GM18519 (cell line): Measurements from ENCODE around the gene ADAMTS9.
A peak's percentile ranks its signal among the peaks of the same experiment; 100 is the strongest.
"Not testable (repeated sequence)": the region's sequence is repeated elsewhere in the genome, so short reads cannot be mapped to it uniquely, and the experiment has no call there.

Experiments used
- ATAC-seq: cut with Tn5 transposase; IDR thresholded peaks from one replicate; pipeline ENCODE4 v1.9.1; 2021; ENCODE audit warnings: mild to moderate bottlenecking, moderate library complexity; ENCODE audit not compliant: unreplicated experiment, low FRiP score

The ADAMTS9 gene

DNA sequence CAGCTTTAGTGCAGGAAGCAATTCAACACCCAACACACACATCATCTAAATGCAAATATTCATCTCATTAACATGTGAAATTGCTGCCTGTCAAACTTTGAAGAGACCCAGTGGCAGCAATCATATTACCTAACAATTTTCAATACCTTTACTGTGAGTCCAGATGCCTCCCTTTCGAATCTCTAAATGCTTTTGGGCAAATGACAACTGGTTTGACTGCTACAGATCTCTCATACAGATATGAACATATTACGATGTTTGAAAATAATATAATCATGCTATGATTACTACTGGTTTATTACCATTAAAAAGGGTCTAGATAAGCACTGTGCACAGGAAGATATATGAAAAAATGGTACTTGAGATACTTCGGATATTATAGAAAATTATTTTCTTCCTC is 137.9 kb downstream of the ADAMTS9 start:
- no peak for ATAC-seq

DNA sequence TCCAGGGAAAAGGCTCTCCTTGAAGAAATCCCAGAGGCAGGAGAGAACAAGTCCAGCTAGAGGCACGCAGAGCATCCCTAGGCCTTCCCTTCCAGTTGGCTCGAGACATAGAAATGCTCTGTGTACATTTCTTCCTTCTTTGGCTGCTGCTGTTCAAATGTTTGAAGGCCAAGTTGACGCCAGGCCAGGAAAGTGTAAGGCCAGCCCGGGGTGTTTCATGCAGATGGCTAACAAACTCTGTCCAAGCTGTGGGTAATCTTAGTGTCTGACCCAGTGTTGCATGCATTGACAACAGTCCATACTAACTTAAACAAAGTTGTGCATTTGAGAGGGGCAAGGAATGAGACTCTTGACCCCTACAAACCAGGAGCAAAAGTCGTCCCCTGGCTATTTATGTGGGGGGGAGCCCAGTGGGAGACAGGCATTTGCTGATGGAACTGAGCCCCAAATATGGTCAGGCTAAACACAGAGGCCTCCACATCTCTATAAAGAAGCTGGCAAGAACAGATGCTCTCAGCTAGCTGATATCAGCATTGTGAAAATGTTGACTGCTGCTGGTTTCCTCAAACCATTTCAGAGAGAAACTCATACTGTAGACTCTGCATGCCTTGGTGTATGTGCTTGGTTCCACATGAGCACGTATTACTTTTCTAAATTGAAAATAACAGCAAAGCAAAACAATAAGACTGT is 139.5 kb downstream of the ADAMTS9 start:
- ATAC-seq: no peak

- ATAC-seq: no peak
Measured at GRCh38 chr3:64546856-64547255, 140.9 kb downstream of the ADAMTS9 start.

GRCh38 chr3:64545239-64545638 is 142.6 kb downstream of the ADAMTS9 start:
- not testable (repeated sequence) for ATAC-seq

DNA sequence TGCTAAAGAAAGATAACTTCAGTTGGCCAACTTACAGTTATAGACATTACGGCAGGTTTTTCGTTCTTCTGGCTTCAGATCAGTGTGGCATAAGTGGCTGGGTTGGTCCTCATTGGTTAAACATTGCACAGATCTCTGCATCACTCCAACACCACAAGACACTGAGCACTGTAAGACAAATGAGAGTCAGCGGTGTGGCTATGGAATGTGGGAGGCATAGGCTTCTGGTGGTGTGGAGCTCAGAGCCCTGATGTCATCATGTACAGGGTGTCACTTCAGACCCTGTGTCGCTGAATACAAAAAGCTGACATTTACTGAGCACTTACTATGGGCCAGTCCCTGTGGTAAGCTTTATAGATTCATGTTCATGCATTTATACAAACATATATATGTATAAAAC is 146.0 kb downstream of the ADAMTS9 start:
- no peak for ATAC-seq

GRCh38 chr3:64539451-64540196 is 148.2 kb downstream of the ADAMTS9 start:
- no peak for ATAC-seq

- no peak for ATAC-seq
Measured at GRCh38 chr3:64536166-64536565, 151.6 kb downstream of the ADAMTS9 start.

DNA sequence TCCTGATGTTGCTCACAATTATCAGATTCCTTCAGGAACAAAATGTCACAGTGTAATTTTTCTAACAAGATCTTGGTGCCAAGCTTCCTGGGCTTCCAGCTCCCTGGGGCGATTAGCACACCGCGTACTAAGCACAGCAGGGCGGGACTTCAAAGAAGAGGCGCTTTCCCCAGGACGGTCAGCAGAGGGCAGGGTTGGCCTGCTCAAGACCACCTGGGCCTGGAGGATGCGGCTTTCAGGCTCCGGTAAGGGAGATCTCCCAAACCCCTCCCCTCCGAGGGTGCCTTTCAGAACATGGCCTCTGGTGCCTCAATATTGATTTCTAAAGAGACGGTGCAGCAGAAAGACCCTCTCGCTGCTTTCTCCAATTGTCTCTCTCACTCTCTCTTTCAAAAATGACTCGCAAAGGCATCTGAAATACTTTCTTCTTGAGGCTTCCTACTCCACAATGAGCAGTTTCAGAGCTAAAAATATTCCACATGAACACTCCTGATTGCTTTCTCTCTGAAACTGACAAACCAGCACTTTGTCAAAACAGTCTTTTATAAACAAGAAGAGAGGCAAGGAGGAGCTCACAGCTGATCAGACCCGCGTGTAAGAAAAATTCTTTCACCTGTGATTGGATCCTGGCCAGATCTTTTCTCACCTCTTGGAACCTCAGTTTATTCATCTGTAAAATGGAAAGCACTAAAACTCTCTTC is 154.0 kb downstream of the ADAMTS9 start:
- ATAC-seq: peak; percentile 95

DNA sequence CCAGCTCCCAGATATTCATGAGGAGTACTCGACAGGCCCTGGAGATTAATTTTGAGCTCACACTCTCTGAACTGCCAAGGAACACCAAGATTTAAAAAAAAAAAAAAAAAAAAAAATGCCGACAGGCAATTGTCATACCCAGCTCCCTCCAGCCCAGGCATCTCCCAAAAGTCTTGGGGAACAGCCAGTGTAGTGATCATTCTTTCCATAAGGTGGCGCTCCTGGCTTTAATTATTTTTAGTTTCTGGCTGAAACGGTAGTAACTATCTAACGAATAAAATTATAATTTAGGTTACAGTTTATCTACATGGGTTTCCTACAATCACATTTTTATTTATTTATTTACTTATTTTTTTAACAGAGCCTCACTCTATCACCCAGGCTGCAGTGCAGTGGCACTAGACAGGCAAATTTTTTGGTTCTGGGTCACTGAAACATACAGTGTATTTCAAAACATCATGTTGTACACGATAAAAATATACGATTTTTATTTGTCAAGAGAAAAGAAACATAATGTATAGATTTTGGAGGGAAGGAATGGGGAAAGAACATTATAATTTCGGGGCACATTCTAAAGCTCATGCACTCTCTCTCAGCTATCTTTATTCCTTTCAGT is 157.3 kb downstream of the ADAMTS9 start:
- no peak for ATAC-seq

DNA sequence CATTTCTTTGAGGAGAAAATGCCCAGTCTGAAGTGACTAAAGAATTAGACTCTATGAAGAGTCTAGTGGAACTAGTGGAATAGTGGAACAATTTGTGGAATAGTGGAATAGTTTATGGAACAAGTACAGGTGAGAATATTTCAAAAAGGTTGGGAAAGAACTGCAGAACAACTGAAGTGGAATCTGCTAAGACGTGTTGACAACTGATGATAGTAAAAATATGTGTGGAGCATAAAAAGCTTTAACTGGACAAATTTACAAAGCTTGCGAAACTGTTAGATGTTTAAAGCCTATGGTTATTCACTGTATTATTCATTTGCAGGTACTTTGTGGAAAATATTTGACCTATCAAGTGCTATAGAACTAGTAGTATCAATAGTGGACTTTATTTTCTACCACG is 164.5 kb downstream of the ADAMTS9 start:
- ATAC-seq: no peak

DNA sequence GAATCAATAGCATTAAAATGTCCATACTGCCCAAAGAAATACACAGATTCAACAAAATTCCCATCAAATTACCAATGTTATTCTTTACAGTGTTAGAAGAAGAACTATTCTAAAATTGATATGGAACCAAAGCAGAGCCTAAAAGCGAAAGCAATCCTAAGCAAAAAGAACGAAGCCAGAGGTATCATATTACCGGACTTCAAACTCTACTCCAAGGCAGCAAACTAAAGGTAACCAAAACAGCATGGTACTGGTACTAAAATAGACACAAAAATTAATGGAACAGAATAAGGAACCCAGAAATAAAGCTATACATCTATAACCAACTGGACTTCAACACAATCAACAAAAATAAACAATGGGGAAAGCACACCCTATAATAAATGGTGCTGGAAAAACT is 167.5 kb downstream of the ADAMTS9 start:
- ATAC-seq: no peak

DNA sequence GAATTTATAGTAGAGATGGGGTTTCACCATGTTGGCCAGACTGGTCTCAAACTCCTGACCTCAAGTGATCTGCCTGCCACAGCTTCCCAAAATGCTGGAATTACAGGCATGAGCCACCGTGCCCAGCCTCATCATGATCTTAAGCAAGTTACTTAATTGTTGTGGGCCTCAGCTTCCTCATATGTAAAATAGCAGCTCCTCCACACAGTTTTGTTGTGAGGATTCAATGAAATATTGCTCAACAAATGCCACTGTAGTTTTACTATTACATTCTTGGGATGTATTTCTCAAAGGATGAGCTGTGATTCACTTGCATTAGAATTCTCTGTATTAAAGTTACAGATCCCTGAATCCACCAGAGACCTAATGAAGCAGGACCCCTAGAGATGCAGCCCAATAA is 168.8 kb downstream of the ADAMTS9 start:
- ATAC-seq: no peak

DNA sequence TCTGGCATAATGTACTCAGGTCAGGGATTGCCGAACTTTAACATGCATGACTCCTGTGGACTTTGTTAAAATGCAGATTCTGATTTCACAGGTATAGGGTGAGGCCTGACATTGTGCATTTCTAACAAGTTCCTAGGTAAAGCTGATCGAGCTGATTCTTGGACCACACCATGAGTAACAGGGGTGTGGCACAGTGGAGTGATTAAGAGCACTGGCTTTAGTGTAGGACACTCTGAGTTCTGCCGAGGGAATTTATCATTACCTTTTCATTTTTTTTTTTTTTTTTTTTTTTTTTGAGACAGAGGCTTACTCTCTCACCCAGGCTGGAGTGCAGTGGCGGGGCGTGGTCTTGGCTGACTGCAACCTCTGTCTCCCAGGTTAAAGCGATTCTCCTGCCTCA is 169.3 kb downstream of the ADAMTS9 start:
- no peak for ATAC-seq

DNA sequence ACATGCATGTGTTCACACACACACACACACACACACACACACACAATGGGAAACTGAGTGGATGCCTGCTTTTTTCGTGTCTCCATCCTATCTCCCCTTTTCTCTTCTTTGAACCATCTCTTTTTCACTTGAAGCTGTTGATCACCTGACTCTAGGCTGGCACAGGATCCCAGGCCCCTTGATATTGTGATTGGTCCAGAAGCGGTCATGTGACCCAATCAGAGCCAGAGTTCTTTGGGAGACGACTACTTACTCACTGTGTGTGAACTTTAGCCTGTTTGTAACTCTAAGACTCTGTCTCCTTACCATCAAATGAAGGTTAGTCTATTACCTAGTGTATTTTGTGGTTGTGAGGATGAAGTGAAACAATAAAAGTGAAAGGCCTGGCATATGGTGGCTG is 172.9 kb downstream of the ADAMTS9 start:
- ATAC-seq: no peak

DNA sequence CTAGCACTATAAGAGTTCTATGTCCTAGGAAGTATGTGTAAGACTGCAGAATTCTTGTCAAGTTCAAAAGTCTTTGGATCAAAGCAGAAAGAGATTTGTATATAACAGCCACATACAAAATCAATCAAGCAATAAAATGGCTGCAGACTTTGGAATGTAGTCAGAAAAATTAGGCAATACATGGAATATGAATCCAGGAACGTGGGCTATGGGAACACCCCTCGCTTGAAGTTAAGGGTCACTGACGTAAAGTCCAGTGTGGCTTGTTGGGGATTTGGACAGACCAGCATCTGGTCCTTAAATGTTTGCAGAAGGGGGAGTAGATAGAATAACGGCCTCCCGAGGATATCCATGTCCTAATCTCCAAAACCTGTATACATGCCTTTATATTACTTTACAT is 178.6 kb downstream of the ADAMTS9 start:
- ATAC-seq: no peak

DNA sequence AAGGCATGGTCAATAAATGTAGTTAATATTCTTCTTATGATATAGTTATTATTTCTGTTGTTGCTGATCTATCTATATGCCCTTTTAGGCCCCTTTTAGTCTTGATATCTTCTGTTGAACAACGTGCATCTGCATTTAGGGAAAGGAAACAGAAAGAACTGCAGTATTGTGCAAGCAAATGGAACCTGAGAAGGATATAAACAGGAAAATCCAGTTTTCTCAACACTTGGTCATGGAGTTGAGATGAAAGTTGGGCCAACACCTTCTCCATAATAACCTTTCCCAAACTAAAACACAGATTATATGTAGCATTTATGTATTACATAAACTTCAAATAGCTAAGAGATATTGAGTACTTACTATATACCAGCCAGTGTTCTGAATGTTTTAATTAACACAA is 179.7 kb downstream of the ADAMTS9 start:
- no peak for ATAC-seq

DNA sequence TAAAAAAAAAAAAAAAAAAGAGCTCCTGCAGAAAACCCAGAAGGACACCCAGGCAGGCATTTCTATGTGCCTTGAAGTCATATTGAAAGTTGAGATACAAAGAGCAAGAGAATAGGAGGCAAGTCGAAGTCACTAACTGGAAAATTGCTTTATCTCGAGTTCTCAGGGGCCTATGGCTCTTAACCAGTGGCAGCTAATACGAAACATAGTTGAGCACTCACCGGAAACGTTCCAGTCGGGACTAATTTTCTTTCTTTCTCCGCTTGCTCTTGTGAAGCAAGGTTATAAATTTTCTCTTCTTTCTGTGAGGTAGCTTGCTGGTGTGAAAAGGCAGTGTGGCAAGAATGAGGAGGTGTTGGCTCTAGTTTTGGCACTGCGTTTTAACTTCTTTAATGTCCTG is 181.5 kb downstream of the ADAMTS9 start:
- ATAC-seq: no peak

- peak; percentile 59 for ATAC-seq
Measured at GRCh38 chr3:64505419-64505818, 182.4 kb downstream of the ADAMTS9 start.

DNA sequence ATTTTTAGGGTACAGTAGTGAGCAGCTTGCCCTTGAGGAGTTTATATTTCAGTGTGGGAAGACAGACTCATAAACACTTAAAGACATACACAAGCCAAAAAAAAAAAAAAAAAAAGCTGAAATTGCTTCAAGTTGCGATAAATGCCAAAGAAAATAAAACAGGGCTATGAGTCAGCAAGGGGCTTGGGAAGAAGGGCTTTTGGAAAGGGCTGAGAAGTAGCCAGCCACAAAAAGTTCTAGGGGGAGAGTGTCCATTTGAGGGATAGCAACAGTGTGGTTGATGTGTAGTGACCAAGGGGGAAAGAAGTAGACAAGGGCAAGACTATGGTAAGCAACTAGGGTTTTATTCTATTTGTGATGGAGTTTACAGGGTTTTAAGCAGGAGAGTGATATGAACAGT is 185.5 kb downstream of the ADAMTS9 start:
- no peak for ATAC-seq

GRCh38 chr3:64501298-64501906 is 186.4 kb downstream of the ADAMTS9 start:
- no peak for ATAC-seq
